Ovary (tissue), 3 donors: ENCODE data around the gene NETO2.

Experiments
- EP300 ChIP-seq: sonication (generic); formaldehyde crosslinking; IDR thresholded peaks from one replicate; pipeline ENCODE4 v1.6.1; 2017; ENCODE audit warnings: antibody characterized with exemption
- POLR2A ChIP-seq: fragments of 450-650 bp; IDR thresholded peaks from one replicate; pipeline ENCODE4 v1.6.1; 2017; ENCODE audit warnings: antibody characterized with exemption, mild to moderate bottlenecking, moderate library complexity
- TF ChIP-seq, protein P1 (sequence below), 3 donors: fragments of 450-650 bp in 2 of 3; fragments of 200-600 bp in 1 of 3; IDR thresholded peaks; one replicate each; pipeline versions ENCODE4 v1.5.1 to v1.8.0; 2016 to 2022; ENCODE audit warnings: antibody characterized with exemption in 3 of 3, mild to moderate bottlenecking in 1 of 3
- donor health status: DM: no; HTN: no; CAD: no.

DNA sequence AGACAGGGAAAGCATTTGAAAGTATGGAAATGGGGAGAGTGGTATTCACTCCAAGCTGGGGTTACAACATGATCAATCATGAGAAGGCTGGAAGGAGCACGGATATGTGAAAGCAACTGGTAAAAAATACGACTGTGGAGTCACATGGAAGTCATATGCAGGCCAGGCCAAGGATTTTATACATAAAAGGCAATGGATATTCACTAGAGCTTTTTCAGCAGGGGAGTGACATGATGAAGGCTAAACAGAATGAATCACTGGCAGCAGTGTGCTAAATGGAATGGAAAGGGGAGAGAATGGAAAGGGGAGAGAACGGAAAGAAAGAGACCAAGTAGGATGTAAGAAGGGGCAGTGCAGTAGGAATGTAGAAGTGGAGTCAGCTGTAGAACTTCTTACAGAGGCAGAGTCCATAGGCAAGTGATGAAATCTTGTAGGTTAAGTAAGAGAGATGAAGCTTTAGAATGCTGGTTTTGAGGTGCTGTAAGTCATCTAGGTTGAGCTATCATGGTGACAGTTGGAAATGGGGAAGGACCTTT is 13.0 kb upstream of the NETO2 start:
- TF ChIP-seq, protein P1, sequence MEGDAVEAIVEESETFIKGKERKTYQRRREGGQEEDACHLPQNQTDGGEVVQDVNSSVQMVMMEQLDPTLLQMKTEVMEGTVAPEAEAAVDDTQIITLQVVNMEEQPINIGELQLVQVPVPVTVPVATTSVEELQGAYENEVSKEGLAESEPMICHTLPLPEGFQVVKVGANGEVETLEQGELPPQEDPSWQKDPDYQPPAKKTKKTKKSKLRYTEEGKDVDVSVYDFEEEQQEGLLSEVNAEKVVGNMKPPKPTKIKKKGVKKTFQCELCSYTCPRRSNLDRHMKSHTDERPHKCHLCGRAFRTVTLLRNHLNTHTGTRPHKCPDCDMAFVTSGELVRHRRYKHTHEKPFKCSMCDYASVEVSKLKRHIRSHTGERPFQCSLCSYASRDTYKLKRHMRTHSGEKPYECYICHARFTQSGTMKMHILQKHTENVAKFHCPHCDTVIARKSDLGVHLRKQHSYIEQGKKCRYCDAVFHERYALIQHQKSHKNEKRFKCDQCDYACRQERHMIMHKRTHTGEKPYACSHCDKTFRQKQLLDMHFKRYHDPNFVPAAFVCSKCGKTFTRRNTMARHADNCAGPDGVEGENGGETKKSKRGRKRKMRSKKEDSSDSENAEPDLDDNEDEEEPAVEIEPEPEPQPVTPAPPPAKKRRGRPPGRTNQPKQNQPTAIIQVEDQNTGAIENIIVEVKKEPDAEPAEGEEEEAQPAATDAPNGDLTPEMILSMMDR (IDR thresholded peaks at IDR 0.05), result no peak
- TF ChIP-seq POLR2A (no peak), EP300 (no peak)
